Measurements from ENCODE around the gene ACTC1. TPM values are rescaled to one million over a fixed set of nuclear protein-coding genes. Genes with fewer than 3 reads are reported as not detected.

The ACTC1 gene
- total and polyA plus RNA-seq, 8 donors, result 1.8 to 9.5 (median 4.9) TPM; not detected in 1

DNA sequence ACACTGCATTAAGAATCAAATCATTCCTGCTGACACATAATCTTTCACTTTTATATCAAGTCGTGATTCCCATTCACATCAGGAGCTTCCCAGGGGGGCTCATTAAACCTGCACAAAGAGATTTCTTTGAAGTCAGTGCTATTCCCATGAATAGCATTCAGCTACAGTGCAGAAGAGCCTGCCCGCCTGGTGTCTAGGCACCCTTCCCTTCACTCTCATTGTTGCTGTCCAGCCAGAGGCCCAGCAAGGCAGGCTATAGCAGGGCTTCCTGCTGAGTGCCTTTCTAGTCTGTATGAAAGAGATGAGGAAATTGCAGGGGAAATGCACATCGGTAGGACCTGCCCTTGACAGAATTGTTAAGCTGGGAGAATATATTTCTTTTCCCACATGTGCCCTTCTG is 36.0 kb downstream of the ACTC1 start:
- no peak for DNase-seq
- H3K4me1 ChIP-seq, result peaks cover 7 to 12% (median 8%) of the 10 kb centered on the region in 4 donors
- H3K9me3 ChIP-seq, result no peaks in the 10 kb centered on the region
- H3K27ac ChIP-seq, result no peak overlapping the region
- no peak overlapping the region for H3K4me3 ChIP-seq
- H3K27me3 ChIP-seq, result peaks cover 9 to 42% (median 25%) of the 10 kb centered on the region in 3 donors
- WGBS, 5 donors, result 53 to 63% (median 61%) methylated on average over 3 of the region's 3 CpGs
- no peak for TF ChIP-seq POLR2A (IDR thresholded peaks at IDR 0.05)
- H3K36me3 ChIP-seq, result no peaks in the 10 kb centered on the region
- intact Hi-C loops (cut with DNase I; ENCODE audit: low total_unique reads), result no loop called here

DNA sequence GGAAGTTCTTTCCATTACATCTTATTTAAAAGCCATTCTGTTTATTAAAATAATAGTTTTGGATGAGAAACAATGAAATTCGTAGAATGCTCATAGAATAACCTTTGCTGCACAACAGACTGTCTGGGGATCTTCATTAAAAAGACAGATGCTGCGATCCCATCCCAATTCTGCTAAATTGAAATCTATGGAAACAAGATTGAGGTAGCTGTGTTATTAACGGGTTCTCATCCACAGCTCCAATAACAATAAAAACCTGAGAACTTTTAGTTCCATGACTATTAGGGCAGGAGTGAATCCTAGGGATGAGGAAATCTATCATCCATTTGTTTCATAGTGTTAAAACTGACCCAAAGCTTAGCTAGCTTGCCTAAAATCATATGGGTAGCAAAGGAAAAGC is 38.1 kb downstream of the ACTC1 start:
- intact Hi-C loops (cut with DNase I; ENCODE audit: low total_unique reads), result no loop called here
- 72 to 76% (median 74%) methylated on average over 3 of the region's 3 CpGs for WGBS, 5 donors
- Histone ChIP-seq H3K4me1 (peaks cover 7 to 15% (median 11%) of the 10 kb centered on the region in 4 donors), H3K9me3 (peaks cover 0 to 8% (median 0%) of the 10 kb centered on the region in 4 donors), H3K4me3 (no peak overlapping the region), H3K27ac (no peak overlapping the region), H3K36me3 (no peaks in the 10 kb centered on the region), H3K27me3 (peaks cover 9 to 63% (median 42%) of the 10 kb centered on the region in 3 donors)
- no peak for DNase-seq
- no peak for TF ChIP-seq POLR2AphosphoS5 (IDR thresholded peaks at IDR 0.05)
- TF ChIP-seq POLR2A (IDR thresholded peaks at IDR 0.05), result no peak
- TF ChIP-seq EP300 (IDR thresholded peaks at IDR 0.05), result no peak
- TF ChIP-seq, protein P1, sequence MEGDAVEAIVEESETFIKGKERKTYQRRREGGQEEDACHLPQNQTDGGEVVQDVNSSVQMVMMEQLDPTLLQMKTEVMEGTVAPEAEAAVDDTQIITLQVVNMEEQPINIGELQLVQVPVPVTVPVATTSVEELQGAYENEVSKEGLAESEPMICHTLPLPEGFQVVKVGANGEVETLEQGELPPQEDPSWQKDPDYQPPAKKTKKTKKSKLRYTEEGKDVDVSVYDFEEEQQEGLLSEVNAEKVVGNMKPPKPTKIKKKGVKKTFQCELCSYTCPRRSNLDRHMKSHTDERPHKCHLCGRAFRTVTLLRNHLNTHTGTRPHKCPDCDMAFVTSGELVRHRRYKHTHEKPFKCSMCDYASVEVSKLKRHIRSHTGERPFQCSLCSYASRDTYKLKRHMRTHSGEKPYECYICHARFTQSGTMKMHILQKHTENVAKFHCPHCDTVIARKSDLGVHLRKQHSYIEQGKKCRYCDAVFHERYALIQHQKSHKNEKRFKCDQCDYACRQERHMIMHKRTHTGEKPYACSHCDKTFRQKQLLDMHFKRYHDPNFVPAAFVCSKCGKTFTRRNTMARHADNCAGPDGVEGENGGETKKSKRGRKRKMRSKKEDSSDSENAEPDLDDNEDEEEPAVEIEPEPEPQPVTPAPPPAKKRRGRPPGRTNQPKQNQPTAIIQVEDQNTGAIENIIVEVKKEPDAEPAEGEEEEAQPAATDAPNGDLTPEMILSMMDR (IDR thresholded peaks at IDR 0.05), result no peak

DNA sequence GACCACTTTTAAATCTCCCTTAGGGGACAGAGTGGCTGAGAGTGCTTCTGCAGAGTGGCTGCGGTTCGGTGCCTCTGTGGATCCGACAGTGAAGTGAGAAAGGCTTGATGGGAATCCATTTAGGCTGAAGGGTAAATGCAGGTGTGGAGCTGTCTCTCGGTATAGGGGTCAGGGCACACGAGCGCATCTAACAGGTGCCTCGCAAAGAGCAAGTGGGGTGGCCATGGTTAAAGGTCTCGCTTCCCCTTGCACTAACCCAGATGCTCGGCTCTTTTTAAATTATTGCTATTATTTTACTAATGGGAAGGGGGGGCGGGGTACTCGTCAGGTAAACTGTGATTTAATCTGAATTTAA is 40.0 kb downstream of the ACTC1 start:
- Histone ChIP-seq H3K27me3 (peaks cover 9 to 69% (median 46%) of the 10 kb centered on the region in 3 donors), H3K4me1 (peaks cover 7 to 15% (median 11%) of the 10 kb centered on the region in 4 donors), H3K9me3 (peaks cover 0 to 8% (median 0%) of the 10 kb centered on the region in 4 donors), H3K27ac (no peak overlapping the region), H3K4me3 (peak overlapping the region in 1 of 4 donors; percentile 29), H3K36me3 (no peaks in the 10 kb centered on the region)
- DNase-seq, result peak in 1 of 2 donors; percentile 8
- intact Hi-C loops (cut with DNase I; ENCODE audit: low total_unique reads), result no loop called here
- WGBS, 5 donors, result 5 to 10% (median 7%) methylated on average over 11 of the region's 11 CpGs
- TF ChIP-seq EP300 (IDR thresholded peaks at IDR 0.05) (no peak), POLR2A (IDR thresholded peaks at IDR 0.05) (no peak), POLR2AphosphoS5 (IDR thresholded peaks at IDR 0.05) (no peak)
- TF ChIP-seq, protein P1 (IDR thresholded peaks at IDR 0.05), result no peak

DNA sequence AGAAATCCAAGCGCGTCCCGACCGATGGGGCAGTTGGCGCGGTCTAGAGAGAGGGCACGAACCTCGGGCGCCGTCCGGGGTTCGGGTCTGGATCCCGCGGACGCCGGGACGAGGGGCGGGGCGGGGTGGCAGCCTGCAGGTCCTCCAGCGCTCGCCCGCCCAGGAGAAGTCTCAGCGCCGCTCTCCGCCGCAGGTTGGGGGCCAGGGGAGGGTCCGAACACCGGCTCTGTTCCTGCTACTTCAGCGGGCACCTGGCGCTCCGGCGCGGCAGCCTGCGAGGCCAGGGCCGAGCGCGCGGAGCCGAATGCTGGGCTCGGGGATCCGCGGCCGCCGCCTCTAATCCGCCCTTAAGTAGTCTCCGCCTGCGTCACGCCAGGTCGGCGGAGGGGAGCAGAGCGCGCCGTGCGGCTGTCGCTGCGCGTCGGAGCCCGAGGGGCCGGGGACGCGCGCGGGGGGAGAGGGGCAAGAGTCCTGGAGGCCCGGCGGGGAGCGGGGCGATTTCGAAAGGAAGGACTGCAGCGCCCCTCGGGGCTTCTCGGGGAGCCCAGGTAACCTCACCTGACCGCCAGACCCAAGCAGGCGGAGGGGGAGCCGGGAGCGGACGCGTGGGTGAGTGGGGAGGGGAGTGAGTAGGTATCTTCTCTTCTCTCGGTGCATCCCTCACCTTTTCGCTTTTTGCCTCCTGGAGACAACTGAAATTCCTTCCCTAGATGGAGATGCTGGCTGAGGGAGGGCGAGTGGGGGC is 40.5 kb downstream of the ACTC1 start, which contains the start of gene GJD2:
Gene GJD2, minus strand, starts transcription at position 325 of the 745 bp plus-strand sequence. CDS start 510 bp downstream, outside the sequence.
- Histone ChIP-seq H3K27me3 (peaks cover 9 to 70% (median 46%) of the 10 kb centered on the region in 3 donors), H3K27ac (no peak within 1 kb of the TSS), H3K36me3 (no peaks in the 10 kb centered on the region), H3K4me1 (peaks cover 7 to 15% (median 11%) of the 10 kb centered on the region in 4 donors), H3K4me3 (peak within 1 kb of the TSS; percentile 29 to 34 (median 31)), H3K9me3 (peaks cover 0 to 8% (median 0%) of the 10 kb centered on the region in 4 donors)
- TF ChIP-seq POLR2A (IDR thresholded peaks at IDR 0.05) (no peak), POLR2AphosphoS5 (IDR thresholded peaks at IDR 0.05) (no peak), EP300 (IDR thresholded peaks at IDR 0.05) (no peak)
- TF ChIP-seq, protein P1 (IDR thresholded peaks at IDR 0.05), result no peak
- WGBS, 5 donors, result 1 to 4% (median 3%) methylated on average over 21 to 81 of the region's 81 CpGs
- intact Hi-C loops (cut with DNase I; ENCODE audit: low total_unique reads), result no loop called here
- peak in 1 of 2 donors; percentile 51 for DNase-seq

Data from stomach (tissue), 9 donors.